Measurements from ENCODE around the gene IQGAP1. TPM values are rescaled to one million over a fixed set of nuclear protein-coding genes. Genes with fewer than 3 reads are reported as not detected.

Gene IQGAP1
- total and polyA plus RNA-seq, 9 of the 15 experiments (the other 6 are each of a cell fraction or from before 2014, with no cell fraction given) = 37.6 to 143 (median 77.7) TPM

DNA sequence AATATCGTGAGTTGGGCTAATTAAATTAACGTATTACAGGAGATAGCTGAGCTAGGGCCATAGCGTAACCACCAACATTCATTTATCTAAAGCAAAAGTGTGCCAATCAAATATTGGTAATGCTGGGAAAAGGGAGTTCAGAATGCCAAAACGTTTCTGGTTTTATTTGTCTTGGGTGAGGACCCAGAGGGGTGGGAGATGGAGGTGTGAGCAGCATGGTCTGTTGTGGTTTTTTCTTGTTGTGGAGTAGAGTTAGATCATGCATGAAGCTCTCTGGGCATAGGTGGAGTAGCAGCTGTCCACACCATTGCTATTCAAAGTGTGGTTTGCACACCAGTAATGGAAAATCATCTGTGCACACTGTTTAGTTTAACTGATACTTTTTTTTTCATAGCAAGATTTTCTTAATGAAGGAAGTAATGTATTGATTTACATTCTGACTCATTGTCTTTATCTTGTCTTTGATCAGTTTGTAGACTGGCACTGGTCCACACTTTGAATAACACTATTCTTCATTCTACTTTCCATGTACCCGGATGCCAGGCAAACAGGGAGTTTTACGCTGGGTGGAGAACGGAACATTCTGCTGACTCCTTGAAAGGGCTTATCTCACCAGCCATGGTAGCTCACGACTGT is 90.9 kb downstream of the IQGAP1 start:
- no peaks in the 10 kb centered on the region for H3K79me2 ChIP-seq (ENCODE audit: control insufficient read depth, insufficient read depth, low read length)
- ChIA-PET CTCF (ENCODE audit: low intra/inter-chr PET ratio) (interaction anchor here (5.4 kb wide), 1 partner anchor 158 kb away, joined by 64 read pairs; no protein-coding TSS in a partner anchor), POLR2A (interaction anchor here (0.6 to 1.2 kb wide), 5 partner anchors 15 to 302 kb away, joined by 3 to 6 read pairs (median 3); no protein-coding TSS in a partner anchor)
- no peak overlapping the region for H2AFZ ChIP-seq (ENCODE audit: low read depth, low read length)
- 72% methylated on average over 8 of the region's 8 CpGs for WGBS (ENCODE audit: insufficient coverage, low coverage, missing lambda C conversion rate)
- no peaks in the 10 kb centered on the region for H3K27me3 ChIP-seq (ENCODE audit: control insufficient read depth in 2 of 2, insufficient read depth in 2 of 2, low read length in 2 of 2)
- intact Hi-C loops (cut with micrococcal nuclease) (no loop called here), in situ Hi-C loops (cut with MboI) (loop anchor here (10.0 kb wide), 2 partner anchors 344 to 566 kb away; no protein-coding TSS in a partner anchor)
- no peak overlapping the region for H3K9ac ChIP-seq (ENCODE audit: insufficient read depth in 1 of 2, low read depth in 2 of 2, low read length in 2 of 2)
- DNase-seq (ENCODE audit: extremely low read depth in 1 of 4, low spot score in 3 of 4) (no peak), FAIRE-seq (no peak), ATAC-seq (no peak)
- H3K36me3 ChIP-seq (ENCODE audit: control insufficient read depth, insufficient read depth, low read length) = peaks cover 49% of the 10 kb centered on the region
- no peaks in the 10 kb centered on the region for H3K9me3 ChIP-seq (replicated peaks; ENCODE audit: control insufficient read depth, insufficient read depth, low read depth, low read length)
- no peak overlapping the region for H3K4me3 ChIP-seq
- H3K27ac ChIP-seq (ENCODE audit: extremely low read depth, low read depth, low read length) = no peak overlapping the region
- TF ChIP-seq CBX8 (IDR thresholded peaks at IDR 0.05; ENCODE audit: borderline replicate concordance, extremely low read depth, low read depth, low read length, poor library complexity, severe bottlenecking) (no peak), E2F1 (CRISPR knock-in tag; IDR thresholded peaks at IDR 0.05) (no peak), ZC3H8 (IDR thresholded peaks at IDR 0.05) (no peak), SUPT5H (IDR thresholded peaks at IDR 0.05) (no peak), HLTF (IDR thresholded peaks at IDR 0.05) (no peak), RNF2 (IDR thresholded peaks at IDR 0.05) (no peak), MBD2 (IDR thresholded peaks at IDR 0.05; ENCODE audit: borderline replicate concordance, low read depth) (no peak), ZNF232 (CRISPR knock-in tag; IDR thresholded peaks at IDR 0.05) (no peak), TFE3 (CRISPR knock-in tag; IDR thresholded peaks at IDR 0.05) (no peak), HES1 (IDR thresholded peaks at IDR 0.05; ENCODE audit: low read depth) (no peak)
- H3K9me1 ChIP-seq (ENCODE audit: control insufficient read depth, insufficient read depth, low read length) = no peaks in the 10 kb centered on the region
- no TSS peak for BruUV-seq (replicated peaks)
- no peaks in the 10 kb centered on the region for H3K4me1 ChIP-seq (replicated peaks in 1 of 2; ENCODE audit: control insufficient read depth in 2 of 2, insufficient read depth in 2 of 2, low read length in 2 of 2)
- no peak overlapping the region for H3K4me2 ChIP-seq (ENCODE audit: insufficient read depth, low read length)
- H4K20me1 ChIP-seq (replicated peaks; ENCODE audit: control insufficient read depth, insufficient read depth, low read length) = no peaks in the 10 kb centered on the region; the same call in 1 of the 2 replicates
